ENCODE measurements around the gene GPR101.

GPR101 gene

DNA sequence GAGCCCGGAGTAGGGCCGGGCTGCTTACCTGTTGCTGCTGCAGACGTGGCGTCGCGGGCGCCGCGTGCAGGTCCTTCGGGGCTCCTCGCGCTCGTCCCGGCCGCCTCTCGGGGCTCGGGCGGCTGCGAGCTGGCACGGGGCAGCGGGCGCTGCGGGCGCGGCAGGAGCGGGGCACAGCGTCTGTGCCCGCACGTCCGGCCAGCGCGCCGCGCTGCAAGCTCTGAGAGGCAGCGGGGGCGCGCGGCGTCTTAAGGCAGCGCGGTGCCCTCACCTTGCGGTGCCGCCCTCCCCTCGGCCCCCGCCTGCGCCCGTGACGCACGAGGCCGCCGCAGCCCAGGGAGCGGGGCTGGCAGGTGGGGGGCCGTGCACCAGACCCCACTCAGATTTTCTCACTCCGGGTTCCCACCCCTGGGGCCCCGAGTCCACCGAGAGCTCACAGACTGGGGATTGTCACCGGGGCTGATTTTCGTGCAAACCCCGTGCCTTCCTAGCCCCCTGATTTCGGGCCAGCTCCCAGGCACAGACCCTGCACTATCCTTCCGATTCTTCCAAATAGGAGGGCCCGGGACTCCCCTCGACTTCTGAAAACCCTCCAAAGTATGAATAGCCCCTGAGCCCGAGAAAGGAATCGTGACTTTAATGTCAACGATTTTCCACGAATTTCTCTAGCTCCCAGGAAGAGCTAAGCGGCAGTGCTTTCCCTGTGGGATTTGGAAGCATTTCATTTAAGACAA is at the start of gene GPR101:
Gene GPR101 (minus strand): TSS at position 222 of the 734 bp plus-strand sequence. CDS start 2,321 bp downstream, outside the sequence.
- FAIRE-seq (no peak), DNase-seq (ENCODE audit: insufficient read length, low spot score) (no peak)

DNA sequence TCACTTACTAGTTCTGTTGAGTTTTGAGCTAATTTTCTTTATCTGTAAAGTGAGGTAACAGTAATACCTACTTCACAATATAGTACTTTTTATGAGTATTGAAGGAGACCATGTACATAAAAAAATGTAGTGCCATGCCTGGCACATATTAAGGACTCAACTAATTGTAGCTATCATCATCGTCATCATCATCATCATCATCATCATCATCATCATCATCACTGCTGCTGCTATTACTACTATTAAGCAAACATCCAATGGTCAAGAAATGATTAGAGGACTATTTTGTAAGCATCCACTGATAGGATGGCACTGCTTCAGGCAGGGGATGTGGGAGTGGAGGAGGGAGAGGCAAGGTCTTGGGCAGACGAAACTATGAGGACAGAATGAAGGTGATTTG is 47.4 kb upstream of the GPR101 start:
- DNase-seq (ENCODE audit: insufficient read length, low spot score) = no peak
- FAIRE-seq = no peak

DNA sequence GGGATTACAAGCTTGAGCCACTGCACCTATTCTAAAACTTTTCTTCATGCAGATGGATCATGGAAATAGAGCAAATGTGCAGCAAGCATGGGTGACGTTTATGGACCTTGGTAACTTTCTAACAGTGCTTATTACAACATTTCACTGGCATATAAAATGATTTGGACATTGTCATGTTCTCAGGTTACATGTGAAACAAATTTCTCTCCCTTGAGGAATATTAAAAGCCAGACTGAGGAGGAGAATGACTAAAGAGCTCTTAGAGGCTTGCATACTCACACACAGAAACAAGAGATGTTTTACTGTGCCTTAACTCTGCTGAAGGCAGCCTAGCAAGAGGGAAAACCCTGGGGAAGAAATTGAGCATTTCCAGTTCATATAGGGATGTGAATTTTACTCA is 38.6 kb upstream of the GPR101 start:
- DNase-seq (ENCODE audit: insufficient read length, low spot score) (no peak), FAIRE-seq (no peak)

- no peak for DNase-seq (ENCODE audit: insufficient read length, low spot score)
- FAIRE-seq = no peak
These were observed 37.8 kb upstream of the GPR101 start for GRCh38 chrX:137071596-137071995.

DNA sequence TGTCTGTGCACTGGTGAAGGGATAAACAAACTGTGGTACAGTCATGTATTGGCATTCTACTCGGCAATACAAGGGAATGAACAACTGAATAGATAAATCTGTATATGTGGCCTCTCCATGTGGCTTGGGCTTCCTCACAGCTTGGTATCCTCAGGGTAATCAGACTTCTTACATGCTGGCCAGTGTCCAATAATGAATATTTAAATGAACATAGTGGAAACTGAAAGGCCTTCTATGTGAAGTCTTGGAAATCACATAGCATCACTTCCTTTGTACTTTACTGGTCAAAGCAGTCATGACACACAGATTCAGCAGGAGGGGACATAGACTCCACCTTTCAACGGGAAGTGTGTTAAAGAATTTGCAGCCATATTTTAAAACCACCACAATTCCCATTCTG is 33.4 kb upstream of the GPR101 start:
- DNase-seq (ENCODE audit: insufficient read length, low spot score) (no peak), FAIRE-seq (no peak)

DNA sequence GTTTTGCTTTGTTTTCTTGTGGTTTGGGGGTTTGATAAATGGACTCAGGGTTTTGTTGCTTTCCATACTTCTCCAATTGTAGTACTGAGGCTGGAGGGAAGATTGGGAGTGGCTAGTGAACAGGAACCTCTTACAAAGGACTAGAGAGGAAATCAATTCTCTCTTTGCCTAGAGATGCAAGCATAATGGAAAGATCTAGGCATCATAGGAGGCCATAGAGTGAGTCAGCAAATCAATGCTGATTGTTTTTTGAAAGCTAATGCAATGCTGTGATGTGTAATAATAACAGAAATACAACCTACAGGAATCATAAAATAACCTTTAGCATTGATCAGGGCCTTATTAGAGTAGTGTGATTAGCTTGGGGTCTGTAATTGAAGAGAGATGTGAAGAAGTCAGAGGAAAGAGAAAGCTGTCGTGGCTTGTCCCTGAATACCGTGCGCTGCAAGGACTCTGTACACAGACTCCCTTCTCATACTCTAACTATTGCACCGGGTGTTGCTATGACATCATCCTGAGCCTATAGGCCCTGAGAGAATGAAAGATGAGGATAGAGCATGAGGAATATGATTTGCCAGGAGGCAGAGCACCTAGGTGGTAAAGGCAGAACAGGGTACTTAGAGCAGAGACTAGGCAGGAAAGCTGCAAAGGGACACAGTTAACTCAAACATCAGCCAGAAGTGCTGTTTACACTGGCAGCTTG is 29.3 kb upstream of the GPR101 start:
- no peak for FAIRE-seq
- no peak for DNase-seq (ENCODE audit: insufficient read length, low spot score)

DNA sequence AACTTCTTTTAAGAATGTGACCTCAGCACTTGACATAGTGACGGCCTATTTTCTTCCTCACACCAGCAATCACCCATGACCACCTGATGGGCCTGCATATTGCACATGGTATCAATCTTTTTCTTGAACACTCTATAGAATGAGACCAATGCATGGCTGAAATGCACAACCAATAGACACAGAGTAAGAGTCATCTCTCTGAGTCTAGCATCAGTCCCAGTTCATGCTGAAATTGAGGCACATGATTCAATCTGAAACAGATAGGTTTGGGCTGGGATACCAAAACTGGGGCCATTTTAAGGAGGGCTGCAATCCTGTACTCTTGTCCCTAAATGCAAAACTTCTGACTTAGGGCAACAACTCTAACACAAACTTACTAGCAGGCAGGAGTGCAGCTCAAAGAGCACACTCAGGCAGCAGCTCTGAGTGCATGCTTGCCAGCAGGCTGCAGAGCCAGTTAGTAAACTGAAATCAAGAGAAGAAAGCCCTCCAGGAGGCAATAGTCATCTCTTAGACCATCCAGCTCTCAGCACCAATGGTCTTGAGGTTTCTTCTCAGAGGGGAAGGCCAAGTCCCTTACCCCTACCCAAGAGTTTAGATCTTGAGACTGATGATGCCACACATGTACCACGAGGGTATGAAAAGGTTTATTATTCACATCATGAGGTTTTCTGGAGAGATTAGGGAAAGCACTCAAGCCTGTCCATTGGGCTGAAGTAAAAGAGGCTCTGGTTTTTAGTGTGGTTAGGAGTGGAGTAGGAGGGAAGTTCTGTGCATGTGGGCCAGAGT is 24.7 kb upstream of the GPR101 start:
- FAIRE-seq (no peak), DNase-seq (ENCODE audit: insufficient read length, low spot score) (no peak)

- no peak for FAIRE-seq
These were observed 18.9 kb upstream of the GPR101 start for GRCh38 chrX:137052643-137053235.

GRCh38 chrX:137051978-137052642 is 18.3 kb upstream of the GPR101 start:
- FAIRE-seq (no peak), DNase-seq (ENCODE audit: insufficient read length, low spot score) (peak; percentile 34)

More at GRCh38 chrX:137052643-137053235, 18.9 kb upstream of the GPR101 start:
- no peak for DNase-seq (ENCODE audit: insufficient read length, low spot score)

DNA sequence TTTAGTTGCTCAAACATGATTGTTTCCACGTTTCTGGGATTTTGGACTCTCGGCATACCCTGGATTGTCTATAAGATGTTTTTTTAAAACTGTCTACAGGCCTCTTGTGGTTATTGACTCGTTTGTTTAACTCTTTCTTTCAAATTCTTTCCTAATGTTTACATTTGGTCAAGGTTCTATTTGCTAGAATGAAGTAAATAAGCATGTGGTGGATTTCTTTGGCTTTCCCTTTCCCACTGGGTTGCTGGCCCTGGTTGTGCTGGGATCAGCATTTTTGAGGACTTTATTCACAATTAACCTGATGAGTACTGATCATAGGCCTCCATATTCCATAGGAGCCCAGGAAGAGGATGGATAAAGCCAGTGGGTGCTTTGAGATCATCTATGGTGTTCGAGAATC is 11.1 kb upstream of the GPR101 start:
- FAIRE-seq = no peak
- DNase-seq (ENCODE audit: insufficient read length, low spot score) = no peak

DNA sequence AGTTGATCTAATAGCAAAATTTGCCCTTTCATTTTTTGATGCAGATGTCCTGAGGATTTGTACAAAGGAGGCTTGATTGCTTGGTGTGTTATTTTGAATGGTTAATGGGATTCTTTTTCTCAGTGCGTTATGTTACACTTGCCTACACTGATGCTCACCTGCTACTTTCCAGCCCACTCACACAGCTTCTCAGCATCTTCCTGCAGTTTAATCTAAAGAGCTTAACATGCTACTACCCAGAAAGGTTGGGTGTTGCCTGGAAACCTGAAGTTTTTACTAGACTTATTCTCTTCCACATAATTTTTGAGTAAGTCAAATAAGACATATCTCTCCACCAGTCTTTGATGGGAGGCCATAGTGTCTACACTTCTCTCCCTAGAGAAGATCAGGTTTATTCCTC is 9.9 kb upstream of the GPR101 start:
- DNase-seq (ENCODE audit: insufficient read length, low spot score) (no peak), FAIRE-seq (no peak)

DNA sequence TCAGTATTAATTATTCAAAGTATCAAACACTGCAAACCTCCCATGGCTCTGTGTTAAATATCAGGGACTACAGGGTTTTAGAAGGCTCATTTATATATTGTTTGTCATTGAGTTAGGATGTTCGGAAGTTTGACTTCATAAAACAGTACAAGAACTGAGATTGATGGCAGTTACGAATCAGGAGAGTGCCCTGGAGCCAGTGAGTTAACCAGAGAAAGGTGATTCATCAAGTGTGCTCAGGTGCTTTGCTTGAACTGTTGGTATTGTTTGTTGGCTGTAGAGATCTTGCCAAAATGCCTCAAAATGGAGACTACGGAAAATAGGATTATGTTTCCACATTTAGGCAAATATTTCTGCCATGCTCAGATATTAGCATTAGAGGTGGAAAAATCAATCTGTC is 7.5 kb upstream of the GPR101 start:
- no peak for FAIRE-seq
- DNase-seq (ENCODE audit: insufficient read length, low spot score) = no peak

GRCh38 chrX:137040113-137040794 is 6.5 kb upstream of the GPR101 start:
- DNase-seq (ENCODE audit: insufficient read length, low spot score) (no peak), FAIRE-seq (no peak)

GRCh38 chrX:137034508-137034872 is 695 bp upstream of the GPR101 start:
- FAIRE-seq = no peak
- no peak for DNase-seq (ENCODE audit: insufficient read length, low spot score)

GRCh38 chrX:137032841-137033773 is 688 bp downstream of the GPR101 start:
- FAIRE-seq = no peak

GRCh38 chrX:137032341-137032694 is 1.5 kb downstream of the GPR101 start:
- FAIRE-seq (no peak), DNase-seq (ENCODE audit: insufficient read length, low spot score) (no peak)

More at GRCh38 chrX:137032841-137033773, 688 bp downstream of the GPR101 start:
- no peak for DNase-seq (ENCODE audit: insufficient read length, low spot score)

DNA sequence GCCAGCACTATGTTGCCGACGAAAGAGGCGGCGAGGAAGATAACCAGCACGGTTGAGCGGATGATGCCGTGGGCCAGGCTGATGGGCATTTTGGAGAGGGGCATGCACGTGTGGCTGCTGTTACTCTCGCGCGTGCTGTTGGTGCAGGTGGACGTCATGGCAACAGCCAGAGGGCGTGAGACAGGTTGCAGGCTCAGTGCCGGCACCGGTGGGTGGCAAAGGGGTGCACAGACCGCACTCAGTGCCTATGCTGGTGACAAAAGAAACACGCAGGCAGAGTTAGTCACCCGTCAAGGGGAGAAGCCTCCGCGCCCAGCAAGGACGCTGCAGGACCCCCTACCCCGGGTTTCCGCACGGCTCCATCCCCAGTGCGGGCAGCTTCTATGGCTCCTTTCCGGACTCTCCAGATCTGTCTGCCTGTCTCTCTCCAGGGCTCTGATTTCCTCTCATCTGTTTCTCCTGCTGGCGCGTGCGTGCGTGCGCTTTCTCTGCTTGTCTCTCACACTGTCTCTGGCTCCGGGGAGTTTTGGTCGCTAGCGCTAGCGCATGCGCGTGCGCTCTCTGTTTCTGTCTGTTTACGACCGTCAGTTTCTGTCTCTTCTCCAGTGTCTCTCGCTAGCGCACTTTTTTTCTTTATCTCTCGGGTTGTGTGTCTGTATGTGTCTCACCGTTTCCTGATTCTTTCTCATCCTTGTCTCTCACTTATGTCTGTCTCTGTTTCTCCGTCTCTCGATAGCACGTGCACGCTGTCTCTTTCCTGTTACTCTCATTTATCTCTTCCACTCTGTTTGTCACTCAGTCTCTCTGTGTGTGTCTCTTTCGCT is 2.1 kb downstream of the GPR101 start:
- no peak for DNase-seq (ENCODE audit: insufficient read length, low spot score)
- no peak for FAIRE-seq

GRCh38 chrX:137031039-137031438 is 2.8 kb downstream of the GPR101 start:
- no peak for DNase-seq (ENCODE audit: insufficient read length, low spot score)
- FAIRE-seq = no peak
